SK-N-SH (cell line): ENCODE results near the gene SCAMP3. TPM values are rescaled to one million over a fixed set of nuclear protein-coding genes. Genes with fewer than 3 reads are reported as not detected.

Source experiments
- CTCF ChIA-PET: fragments of 300-600, 350-600 bp; formaldehyde crosslinking; extraction: SDS; loops from one replicate; lab custom pipeline; 2021; lab: Yijun Ruan, JAX
- POLR2A ChIA-PET: fragments of 350-600 bp; sonication (Branson Sonifier 250); formaldehyde crosslinking; extraction: SDS; loops from one replicate; lab custom pipeline; 2020; ENCODE audit warnings: antibody characterized with exemption, inconsistent platforms; lab: Yijun Ruan, JAX
- DNase-seq: peaks from one replicate; pipeline ENCODE4 v3.0.0; 2012
- H2AFZ ChIP-seq: fragments of 200-600 bp; sonication (generic); 2 replicates; pipeline ENCODE4 v1.8.1; 2016; ENCODE audit warnings: antibody characterized with exemption, mild to moderate bottlenecking, low read depth
- H3F3A ChIP-seq: fragments of 200-600 bp; sonication (generic); replicated peaks from 2 replicates; pipeline ENCODE3; 2016; ENCODE audit warnings: antibody characterized with exemption, mild to moderate bottlenecking; ENCODE audit not compliant: insufficient read depth
- H3K27ac ChIP-seq, 2 experiments: fragments of 200-500 bp in 1 of 2; fragments of 200-600 bp in 1 of 2; sonication (Bioruptor generic) in 1 of 2; sonication (generic), shearing (Covaris generic) in 1 of 2; 2 replicates each; pipeline versions ENCODE4 v1.5.1 to v1.6.1; 2014 to 2016; ENCODE audit warnings: low read depth in 2 of 2, inconsistent platforms in 1 of 2, low read length in 1 of 2, mild to moderate bottlenecking in 1 of 2, mixed read lengths in 1 of 2
- H3K27me3 ChIP-seq: fragments of 200-600 bp; sonication (generic), shearing (Covaris generic); 2 replicates; pipeline ENCODE4 v1.6.1; 2016; ENCODE audit warnings: mixed run types; ENCODE audit not compliant: insufficient read depth
- H3K36me3 ChIP-seq, 2 experiments: fragments of 200-500 bp in 1 of 2; fragments of 200-600 bp in 1 of 2; sonication (Bioruptor generic) in 1 of 2; sonication (generic) in 1 of 2; replicated peaks in 1 of 2; 2 replicates each; pipeline versions ENCODE3 to v1.5.1; 2014 to 2016; ENCODE audit warnings: low read length in 1 of 2, mild to moderate bottlenecking in 1 of 2; ENCODE audit not compliant: insufficient read depth in 2 of 2, control insufficient read depth in 1 of 2
- H3K4me1 ChIP-seq, 2 experiments: fragments of 200-500 bp in 1 of 2; fragments of 200-600 bp in 1 of 2; sonication (Bioruptor generic) in 1 of 2; sonication (generic), shearing (Covaris generic) in 1 of 2; 2 replicates each; pipeline versions ENCODE4 v1.5.1 to v1.6.1; 2014 to 2016; ENCODE audit warnings: low read depth in 1 of 2, low read length in 1 of 2, mixed run types in 1 of 2; ENCODE audit not compliant: insufficient read depth in 2 of 2, control insufficient read depth in 1 of 2
- H3K4me2 ChIP-seq: fragments of 200-600 bp; sonication (generic), shearing (Covaris generic); 2 replicates; pipeline ENCODE4 v1.6.1; 2017; ENCODE audit warnings: mixed run types
- H3K4me3 ChIP-seq, 2 experiments: fragments of 200-500 bp in 1 of 2; fragments of 200-600 bp in 1 of 2; sonication (Bioruptor generic) in 1 of 2; sonication (generic), shearing (Covaris generic) in 1 of 2; 2 replicates each; pipeline versions ENCODE4 v1.5.1 to v1.8.1; 2014 to 2016; ENCODE audit warnings: low read depth in 2 of 2, inconsistent platforms in 1 of 2, low read length in 1 of 2, mild to moderate bottlenecking in 1 of 2, mixed read lengths in 1 of 2, moderate library complexity in 1 of 2
- H3K79me2 ChIP-seq: fragments of 200-600 bp; sonication (generic); 2 replicates; pipeline ENCODE4 v1.8.1; 2017; ENCODE audit warnings: mild to moderate bottlenecking; ENCODE audit not compliant: insufficient read depth
- H3K9ac ChIP-seq: fragments of 200-600 bp; sonication (generic); 2 replicates; pipeline ENCODE4 v1.6.1; 2017; ENCODE audit warnings: mixed run types
- H3K9me2 ChIP-seq: fragments of 200-600 bp; sonication (generic); 2 replicates; pipeline ENCODE4 v1.6.1; 2017; ENCODE audit warnings: mixed run types
- H3K9me3 ChIP-seq: fragments of 200-600 bp; sonication (generic); 2 replicates; pipeline ENCODE4 v1.6.1; 2017; ENCODE audit warnings: mixed run types, mild to moderate bottlenecking, moderate library complexity
- H4K20me1 ChIP-seq: fragments of 200-600 bp; sonication (generic); 2 replicates; pipeline ENCODE4 v1.6.1; 2017; ENCODE audit warnings: mild to moderate bottlenecking, mixed run types; ENCODE audit not compliant: insufficient read depth
- EZH2phosphoT487 ChIP-seq: fragments of 200-600 bp; sonication (generic); IDR thresholded peaks from 2 replicates; pipeline ENCODE4 v1.6.1; 2017; ENCODE audit warnings: low read depth, mixed run types, mild to moderate bottlenecking, antibody characterized with exemption, moderate library complexity, borderline replicate concordance
- FOSL2 ChIP-seq: IDR thresholded peaks from 2 replicates; pipeline ENCODE4 v1.4.0; 2012; ENCODE audit warnings: low read depth, mild to moderate bottlenecking, moderate library complexity, borderline replicate concordance
- GATA2 ChIP-seq: sonication (generic); formaldehyde crosslinking; IDR thresholded peaks from 2 replicates; pipeline ENCODE4 v1.5.0; 2020; ENCODE audit warnings: mild to moderate bottlenecking, missing genetic modification reagents
- MAX ChIP-seq: IDR thresholded peaks from 2 replicates; pipeline ENCODE4 v1.4.0; 2012; ENCODE audit warnings: low read depth
- NFIC ChIP-seq: IDR thresholded peaks from 2 replicates; pipeline ENCODE4 v1.4.0; 2012; ENCODE audit warnings: borderline replicate concordance
- RAD21 ChIP-seq: IDR thresholded peaks from 2 replicates; pipeline ENCODE4 v1.6.1; 2012; ENCODE audit warnings: mild to moderate bottlenecking, low read length
- RCOR1 ChIP-seq: fragments of 150-350 bp; IDR thresholded peaks from 2 replicates; pipeline ENCODE4 v1.6.1; 2017; ENCODE audit warnings: antibody characterized with exemption, low read length
- SIN3A ChIP-seq: IDR thresholded peaks from 2 replicates; pipeline ENCODE4 v1.6.1; 2012; ENCODE audit warnings: low read depth, mild to moderate bottlenecking, low read length, moderate library complexity, borderline replicate concordance
- TAF1 ChIP-seq: IDR thresholded peaks from 2 replicates; pipeline ENCODE4 v1.6.1; 2012; ENCODE audit warnings: low read depth, mild to moderate bottlenecking, low read length, moderate library complexity, borderline replicate concordance
- USF1 ChIP-seq: IDR thresholded peaks from 2 replicates; pipeline ENCODE4 v1.4.0; 2012; ENCODE audit warnings: low read depth, borderline replicate concordance
- WGBS: methylation state at CpG from one replicate; pipeline ENCODE4 v1.1.6; 2017; ENCODE audit warnings: low lambda C conversion rate; 5-methylcytosine and 5-hydroxymethylcytosine counted together
- polyA plus RNA-seq, 3 experiments: library from polyadenylated mRNA; depleted of rRNA; stranded (reverse); fragments of >200 nt; gene quantifications; 2 replicates each; pipeline ENCODE4 v1.2.3, GENCODE V29; 2012
- TF ChIP-seq, protein P1 (sequence below): fragments of 150-350 bp; IDR thresholded peaks from 2 replicates; pipeline ENCODE4 v1.6.1; 2016; ENCODE audit warnings: mild to moderate bottlenecking, low read depth, low read length
- TF ChIP-seq, protein P2 (sequence below): IDR thresholded peaks from 2 replicates; pipeline ENCODE4 v1.6.1; 2012; ENCODE audit warnings: mild to moderate bottlenecking, low read depth, low read length, moderate library complexity

SCAMP3 gene
- polyA plus RNA-seq, 1 of the 3 experiments (the other 2 are of a cell fraction) = 193 TPM

DNA sequence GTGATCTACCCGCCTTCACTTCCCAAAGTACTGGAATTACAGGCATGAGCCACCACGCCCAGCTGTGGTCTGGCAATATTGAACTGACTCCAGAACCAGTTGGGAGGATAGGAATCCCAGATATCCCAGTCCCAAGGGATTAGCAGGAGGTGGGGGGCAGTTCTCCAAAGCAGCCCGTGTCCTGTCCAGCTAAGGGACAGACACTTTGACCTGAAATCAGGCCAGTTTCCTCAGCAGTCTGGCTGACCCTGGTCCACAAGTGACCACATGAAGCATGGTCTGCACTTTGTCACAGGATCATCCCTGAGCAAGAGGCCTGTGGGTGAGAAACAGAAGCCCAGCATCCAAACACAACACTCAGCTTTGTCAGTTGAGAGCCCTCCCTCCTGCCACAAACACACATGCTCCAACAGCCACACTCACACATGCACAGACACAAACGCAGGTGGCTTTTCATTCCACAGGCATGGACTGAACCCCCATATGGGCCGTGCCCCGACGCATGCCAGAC lies 43.8 kb upstream of the SCAMP3 start:
- Histone ChIP-seq H4K20me1 (no peaks in the 10 kb centered on the region), H3K4me1 (peaks cover 0 to 10% of the 10 kb centered on the region in 2 experiments; a peak in 1 of 4 replicates), H3K9me2 (no peaks in the 10 kb centered on the region), H3K9ac (no peak overlapping the region), H3K9me3 (no peaks in the 10 kb centered on the region), H3K79me2 (peaks cover 23% of the 10 kb centered on the region), H3K27me3 (no peaks in the 10 kb centered on the region), H3K4me2 (no peak overlapping the region), H3K4me3 (no peak overlapping the region), H2AFZ (no peak overlapping the region), H3K36me3 (no peaks in the 10 kb centered on the region), H3F3A (peaks cover 12% of the 10 kb centered on the region), H3K27ac (no peak overlapping the region)
- ChIA-PET CTCF (interaction anchor here (2.1 to 3.5 kb wide), 2 partner anchors 27 to 54 kb away, joined by 6 to 51 read pairs; no protein-coding TSS in a partner anchor), POLR2A (no interaction called here)
- DNase-seq = no peak
- 70% methylated on average over 5 of the region's 7 CpGs for WGBS
- TF ChIP-seq USF1 (no peak), TAF1 (no peak), EZH2phosphoT487 (no peak), RAD21 (no peak)
- TF ChIP-seq, protein P1, sequence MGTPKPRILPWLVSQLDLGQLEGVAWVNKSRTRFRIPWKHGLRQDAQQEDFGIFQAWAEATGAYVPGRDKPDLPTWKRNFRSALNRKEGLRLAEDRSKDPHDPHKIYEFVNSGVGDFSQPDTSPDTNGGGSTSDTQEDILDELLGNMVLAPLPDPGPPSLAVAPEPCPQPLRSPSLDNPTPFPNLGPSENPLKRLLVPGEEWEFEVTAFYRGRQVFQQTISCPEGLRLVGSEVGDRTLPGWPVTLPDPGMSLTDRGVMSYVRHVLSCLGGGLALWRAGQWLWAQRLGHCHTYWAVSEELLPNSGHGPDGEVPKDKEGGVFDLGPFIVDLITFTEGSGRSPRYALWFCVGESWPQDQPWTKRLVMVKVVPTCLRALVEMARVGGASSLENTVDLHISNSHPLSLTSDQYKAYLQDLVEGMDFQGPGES = no peak
- TF ChIP-seq, protein P2, sequence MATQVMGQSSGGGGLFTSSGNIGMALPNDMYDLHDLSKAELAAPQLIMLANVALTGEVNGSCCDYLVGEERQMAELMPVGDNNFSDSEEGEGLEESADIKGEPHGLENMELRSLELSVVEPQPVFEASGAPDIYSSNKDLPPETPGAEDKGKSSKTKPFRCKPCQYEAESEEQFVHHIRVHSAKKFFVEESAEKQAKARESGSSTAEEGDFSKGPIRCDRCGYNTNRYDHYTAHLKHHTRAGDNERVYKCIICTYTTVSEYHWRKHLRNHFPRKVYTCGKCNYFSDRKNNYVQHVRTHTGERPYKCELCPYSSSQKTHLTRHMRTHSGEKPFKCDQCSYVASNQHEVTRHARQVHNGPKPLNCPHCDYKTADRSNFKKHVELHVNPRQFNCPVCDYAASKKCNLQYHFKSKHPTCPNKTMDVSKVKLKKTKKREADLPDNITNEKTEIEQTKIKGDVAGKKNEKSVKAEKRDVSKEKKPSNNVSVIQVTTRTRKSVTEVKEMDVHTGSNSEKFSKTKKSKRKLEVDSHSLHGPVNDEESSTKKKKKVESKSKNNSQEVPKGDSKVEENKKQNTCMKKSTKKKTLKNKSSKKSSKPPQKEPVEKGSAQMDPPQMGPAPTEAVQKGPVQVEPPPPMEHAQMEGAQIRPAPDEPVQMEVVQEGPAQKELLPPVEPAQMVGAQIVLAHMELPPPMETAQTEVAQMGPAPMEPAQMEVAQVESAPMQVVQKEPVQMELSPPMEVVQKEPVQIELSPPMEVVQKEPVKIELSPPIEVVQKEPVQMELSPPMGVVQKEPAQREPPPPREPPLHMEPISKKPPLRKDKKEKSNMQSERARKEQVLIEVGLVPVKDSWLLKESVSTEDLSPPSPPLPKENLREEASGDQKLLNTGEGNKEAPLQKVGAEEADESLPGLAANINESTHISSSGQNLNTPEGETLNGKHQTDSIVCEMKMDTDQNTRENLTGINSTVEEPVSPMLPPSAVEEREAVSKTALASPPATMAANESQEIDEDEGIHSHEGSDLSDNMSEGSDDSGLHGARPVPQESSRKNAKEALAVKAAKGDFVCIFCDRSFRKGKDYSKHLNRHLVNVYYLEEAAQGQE = no peak

DNA sequence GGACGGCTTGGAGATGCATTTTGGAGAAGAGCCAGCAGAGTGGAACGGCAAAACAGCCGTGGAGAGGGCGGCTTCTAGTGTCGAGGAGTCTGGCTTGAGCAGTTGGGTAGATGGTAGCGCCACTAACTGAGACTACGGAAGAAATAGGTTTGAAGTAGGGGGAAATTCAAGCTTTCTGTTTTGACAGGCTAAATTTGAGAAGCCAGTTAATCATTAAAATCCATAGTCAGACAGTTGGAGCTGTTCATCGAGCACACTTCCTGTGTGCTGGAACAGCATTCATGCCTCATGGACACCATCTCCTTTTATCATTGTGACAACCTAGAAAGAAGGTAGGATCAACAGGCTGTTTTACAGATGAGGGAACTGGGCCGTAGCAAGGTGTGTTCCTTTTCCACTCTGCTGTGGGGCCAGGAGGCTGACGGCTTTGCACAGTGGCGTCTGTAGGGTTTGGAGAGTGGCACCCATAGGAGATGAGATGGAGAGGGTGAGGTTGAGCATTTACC lies 42.5 kb upstream of the SCAMP3 start:
- ChIA-PET POLR2A (no interaction called here), CTCF (interaction anchor here (0.8 to 2.8 kb wide), 4 partner anchors 11 to 703 kb away, joined by 3 to 16 read pairs (median 4); no protein-coding TSS in a partner anchor)
- Histone ChIP-seq H3K4me1 (peaks cover 0 to 4% of the 10 kb centered on the region in 2 experiments; a peak in 1 of 4 replicates), H3K27ac (no peak overlapping the region), H3K79me2 (peaks cover 9% of the 10 kb centered on the region), H3K4me2 (no peak overlapping the region), H3K4me3 (no peak overlapping the region), H3K9me3 (no peaks in the 10 kb centered on the region), H3F3A (peaks cover 12% of the 10 kb centered on the region), H3K27me3 (no peaks in the 10 kb centered on the region), H2AFZ (no peak overlapping the region), H3K9ac (no peak overlapping the region), H4K20me1 (no peaks in the 10 kb centered on the region), H3K36me3 (no peaks in the 10 kb centered on the region), H3K9me2 (no peaks in the 10 kb centered on the region)
- TF ChIP-seq RCOR1 (no peak), TAF1 (no peak), RAD21 (no peak), GATA2 (CRISPR knock-in tag) (no peak), FOSL2 (no peak), NFIC (no peak), MAX (no peak), SIN3A (no peak), USF1 (no peak)
- TF ChIP-seq, protein P1 = no peak
- no peak for DNase-seq
- WGBS = 85% methylated on average over 11 of the region's 11 CpGs
